A549 (cell line): ENCODE data around the gene LRRC72. TPM values are rescaled to one million over a fixed set of nuclear protein-coding genes. Genes with fewer than 3 reads are reported as not detected.

ENCODE experiments used
- ATAC-seq, 2 experiments: fragments of 200-7000 bp in 1 of 2; fragments of >200 bp in 1 of 2; cut with Nextera tagmentation in 1 of 2; cut with Tn5 transposase in 1 of 2; 3 replicates each; pipeline versions ENCODE4 v1.8.0 to v1.9.1; 2018 to 2020; ENCODE audit warnings: mild to moderate bottlenecking in 1 of 2, moderate library complexity in 1 of 2
- CTCF ChIA-PET: fragments of 300-600 bp; sonication (Branson Sonifier 250); formaldehyde crosslinking; extraction: SDS; loops from one replicate; lab custom pipeline; 2021; ENCODE audit warnings: antibody characterized with exemption, inconsistent platforms; lab: Yijun Ruan, JAX
- POLR2A ChIA-PET: fragments of 350-600 bp; formaldehyde crosslinking; extraction: SDS; loops from one replicate; lab custom pipeline; 2021; ENCODE audit warnings: antibody characterized with exemption, inconsistent platforms; lab: Yijun Ruan, JAX
- DNase-seq, 2 experiments: peaks; one replicate each; pipeline versions ENCODE4 v3.0.0 to v3.0.0-alpha.2; 2011 to 2016; ENCODE audit warnings: low read depth in 1 of 2, low spot score in 1 of 2
- FAIRE-seq: peaks from 2 replicates; lab custom pipeline; 2011; peaks lifted over from hg19 to GRCh38; lab: Jason Lieb, UNC
- H3K27ac ChIP-seq, 2 experiments: fragments of >200 bp; sonication (Bioruptor Twin); formaldehyde crosslinking; 3 replicates each; pipeline ENCODE4 v1.5.1; 2016 to 2017
- H3K4me1 ChIP-seq: fragments of >200 bp; sonication (Bioruptor Twin); formaldehyde crosslinking; 3 replicates; pipeline ENCODE4 v1.6.1; 2016
- H3K4me2 ChIP-seq: fragments of >200 bp; sonication (Bioruptor Twin); formaldehyde crosslinking; 3 replicates; pipeline ENCODE4 v1.6.1; 2016
- H3K4me3 ChIP-seq: fragments of >200 bp; sonication (Bioruptor Twin); formaldehyde crosslinking; 3 replicates; pipeline ENCODE4 v1.5.1; 2016
- H3K9me3 ChIP-seq: fragments of >200 bp; sonication (Bioruptor Twin); formaldehyde crosslinking; 3 replicates; pipeline ENCODE4 v1.6.1; 2016
- ATOH8 ChIP-seq: fragments of 250-450 bp; sonication (Bioruptor Pico); IDR thresholded peaks from 2 replicates; pipeline ENCODE4 v1.5.0; 2020; ENCODE audit warnings: low read depth, mild to moderate bottlenecking, moderate library complexity
- BHLHE40 ChIP-seq: IDR thresholded peaks from 2 replicates; pipeline ENCODE4 v1.6.1; 2012; ENCODE audit warnings: low read depth, low read length, inconsistent platforms
- CHD4 ChIP-seq: fragments of 200-600 bp; sonication (generic); IDR thresholded peaks from 2 replicates; pipeline ENCODE4 v1.6.1; 2016; ENCODE audit warnings: antibody characterized with exemption, mild to moderate bottlenecking, borderline replicate concordance
- CTCF ChIP-seq: fragments of >200 bp; sonication (Bioruptor Twin); formaldehyde crosslinking; IDR thresholded peaks from 3 replicates; pipeline ENCODE4 v1.5.1; 2016
- E2F6 ChIP-seq: IDR thresholded peaks from 2 replicates; pipeline ENCODE4 v1.6.1; 2012; ENCODE audit warnings: low read depth, borderline replicate concordance
- EHF ChIP-seq: fragments of 250-450 bp; sonication (Bioruptor Pico); IDR thresholded peaks from 2 replicates; pipeline ENCODE4 v1.5.0; 2020; ENCODE audit warnings: mild to moderate bottlenecking
- EP300 ChIP-seq, 2 experiments: fragments of >200 bp; sonication (Bioruptor Twin); formaldehyde crosslinking; IDR thresholded peaks; 2 replicates in 1 of 2; 3 replicates in 1 of 2; pipeline ENCODE4 v1.6.1; 2016 to 2017
- ESRRA ChIP-seq: fragments of 150-350 bp; IDR thresholded peaks from 2 replicates; pipeline ENCODE4 v1.6.1; 2014; ENCODE audit warnings: mild to moderate bottlenecking, low read length, borderline replicate concordance
- FOSB ChIP-seq: fragments of 250-450 bp; sonication (Bioruptor Pico); IDR thresholded peaks from 2 replicates; pipeline ENCODE4 v1.5.0; 2020; ENCODE audit warnings: mild to moderate bottlenecking, moderate library complexity
- FOSL2 ChIP-seq, 2 experiments: fragments of 450-650 bp in 1 of 2; fragments of >200 bp in 1 of 2; sonication (Bioruptor Twin) in 1 of 2; formaldehyde crosslinking; IDR thresholded peaks; 2 replicates each; pipeline versions ENCODE4 v1.5.0 to v1.6.1; 2016 to 2020; ENCODE audit warnings: mild to moderate bottlenecking in 1 of 2, moderate library complexity in 1 of 2
- GATA3 ChIP-seq: IDR thresholded peaks from 2 replicates; pipeline ENCODE4 v1.6.1; 2012; ENCODE audit warnings: borderline replicate concordance
- HDAC2 ChIP-seq: fragments of 200-600 bp; sonication (generic); IDR thresholded peaks from 2 replicates; pipeline ENCODE4 v1.6.1; 2016
- HES2 ChIP-seq: fragments of >200 bp; sonication (Bioruptor Twin); formaldehyde crosslinking; IDR thresholded peaks from 2 replicates; pipeline ENCODE4 v1.6.1; 2016
- HOXB5 ChIP-seq: fragments of 250-450 bp; sonication (Bioruptor Pico); IDR thresholded peaks from 2 replicates; pipeline ENCODE4 v1.5.0; 2020; ENCODE audit warnings: mild to moderate bottlenecking, moderate library complexity
- JUN ChIP-seq, 2 experiments: fragments of >200 bp; sonication (Bioruptor Twin); formaldehyde crosslinking; IDR thresholded peaks; 2 replicates in 1 of 2; 3 replicates in 1 of 2; pipeline ENCODE4 v1.6.1; 2016 to 2017
- KDM1A ChIP-seq: fragments of 200-600 bp; sonication (generic); IDR thresholded peaks from 2 replicates; pipeline ENCODE4 v1.6.1; 2016; ENCODE audit warnings: low read depth, mild to moderate bottlenecking
- KDM5A ChIP-seq: fragments of 200-600 bp; sonication (generic); IDR thresholded peaks from 2 replicates; pipeline ENCODE4 v1.6.1; 2016; ENCODE audit warnings: antibody characterized with exemption, mild to moderate bottlenecking
- MAFK ChIP-seq: fragments of 450-650 bp; IDR thresholded peaks from 2 replicates; pipeline ENCODE4 v1.6.1; 2014; ENCODE audit not compliant: partially characterized antibody
- MAZ ChIP-seq: fragments of 150-350 bp; IDR thresholded peaks from 2 replicates; pipeline ENCODE4 v1.6.1; 2014; ENCODE audit warnings: antibody characterized with exemption, low read depth, low read length, borderline replicate concordance
- PHF8 ChIP-seq: fragments of 200-600 bp; sonication (generic); IDR thresholded peaks from 2 replicates; pipeline ENCODE4 v1.6.1; 2016; ENCODE audit warnings: low read depth, mild to moderate bottlenecking, antibody characterized with exemption, moderate library complexity, borderline replicate concordance
- POLR2A ChIP-seq: IDR thresholded peaks from 2 replicates; pipeline ENCODE4 v1.6.1; 2012; ENCODE audit warnings: mild to moderate bottlenecking, low read length
- RAD21 ChIP-seq, 2 experiments: fragments of >200 bp in 1 of 2; sonication (Bioruptor Twin) in 1 of 2; formaldehyde crosslinking in 1 of 2; IDR thresholded peaks in 1 of 2; conservative IDR thresholded peaks in 1 of 2; 2 replicates in 1 of 2; 3 replicates in 1 of 2; pipeline ENCODE4 v1.6.1; 2012 to 2018; ENCODE audit warnings: inconsistent platforms in 1 of 2
- RARB ChIP-seq: fragments of 250-450 bp; sonication (Bioruptor Pico); IDR thresholded peaks from 2 replicates; pipeline ENCODE4 v1.8.0; 2021; ENCODE audit warnings: mild to moderate bottlenecking, moderate library complexity
- RCOR1 ChIP-seq: fragments of 150-350 bp; IDR thresholded peaks from 2 replicates; pipeline ENCODE4 v1.6.1; 2014; ENCODE audit warnings: antibody characterized with exemption, low read length, low read depth
- SMC3 ChIP-seq: fragments of >200 bp; sonication (Bioruptor Twin); formaldehyde crosslinking; IDR thresholded peaks from 3 replicates; pipeline ENCODE4 v1.6.1; 2018; ENCODE audit warnings: inconsistent platforms
- SREBF2 ChIP-seq: fragments of 450-650 bp; IDR thresholded peaks from 2 replicates; pipeline ENCODE4 v1.6.1; 2014; ENCODE audit warnings: mild to moderate bottlenecking, moderate library complexity
- TP53 ChIP-seq: fragments of 250-450 bp; sonication (Bioruptor Pico); IDR thresholded peaks from 2 replicates; pipeline ENCODE4 v1.5.0; 2021; ENCODE audit warnings: mild to moderate bottlenecking, moderate library complexity
- ZNF302 ChIP-seq: fragments of 250-450 bp; sonication (Bioruptor Pico); IDR thresholded peaks from 2 replicates; pipeline ENCODE4 v1.9.0; 2021; ENCODE audit warnings: inconsistent platforms, mild to moderate bottlenecking, moderate library complexity
- WGBS: methylation state at CpG from one replicate; pipeline ENCODE4 v1.1.6; 2017; ENCODE audit errors: missing lambda C conversion rate; 5-methylcytosine and 5-hydroxymethylcytosine counted together
- polyA plus RNA-seq, 4 experiments: library from polyadenylated mRNA; depleted of rRNA in 3 of 4; stranded (reverse); fragments of >200 nt; fragmentation: RNase III in 1 of 4; extraction: RNeasy Plus Mini Kit Qiagen cat#74134 plus additional on column Dnase treatment in 1 of 4; gene quantifications; 2 replicates in 3 of 4; 3 replicates in 1 of 4; pipeline ENCODE4 v1.2.3, GENCODE V29; 2011 to 2017

Gene LRRC72
- polyA plus RNA-seq, 2 of the 4 experiments (the other 2 are of a cell fraction), result not detected

- DNase-seq, result no peak
- H3K4me1 ChIP-seq, result no peaks in the 10 kb centered on the region
- H3K4me3 ChIP-seq, result no peak overlapping the region
- POLR2A ChIA-PET, result no interaction called here
- FAIRE-seq, result peak; percentile 7
- no peak overlapping the region for H3K27ac ChIP-seq
- no peaks in the 10 kb centered on the region for H3K9me3 ChIP-seq
- TF ChIP-seq GATA3 (no peak), CHD4 (no peak), JUN (IDR thresholded peaks at IDR 0.05) (no peak), KDM5A (no peak), RCOR1 (no peak), HES2 (no peak), FOSB (no peak), BHLHE40 (no peak), POLR2A (no peak), E2F6 (no peak), SREBF2 (no peak), TP53 (CRISPR knock-in tag) (no peak), PHF8 (no peak), ATOH8 (CRISPR knock-in tag) (no peak), ZNF302 (no peak)
- ATAC-seq, result no peak
- no peak overlapping the region for H3K4me2 ChIP-seq
- CTCF ChIA-PET, result interaction anchor here (0.6 to 7.7 kb wide), 3 partner anchors 12 to 485 kb away, joined by 3 to 145 read pairs (median 3); no protein-coding TSS in a partner anchor
- 68% methylated on average over 5 of the region's 5 CpGs for WGBS
These were observed 36.8 kb downstream of the LRRC72 start for GRCh38 chr7:16563281-16564022.

- CTCF ChIA-PET, result interaction anchor here (0.8 to 7.7 kb wide), 21 partner anchors 9 to 489 kb away, joined by 3 to 145 read pairs (median 6); partner anchors contain the start of gene CRPPA
- Histone ChIP-seq H3K27ac (no peak overlapping the region), H3K4me1 (no peaks in the 10 kb centered on the region), H3K9me3 (no peaks in the 10 kb centered on the region), H3K4me3 (no peak overlapping the region), H3K4me2 (no peak overlapping the region)
- no peak for TF ChIP-seq HDAC2
- no peak for TF ChIP-seq TP53 (CRISPR knock-in tag)
- no peak for TF ChIP-seq JUN (IDR thresholded peaks at IDR 0.05)
- no peak for FAIRE-seq
- POLR2A ChIA-PET, result interaction anchor here (1.2 kb wide), 1 partner anchor 130 kb away, joined by 3 read pairs; no protein-coding TSS in a partner anchor
- WGBS, result 64% methylated on average over 4 of the region's 4 CpGs
- no peak for ATAC-seq
- DNase-seq, result no peak
These were observed 37.4 kb downstream of the LRRC72 start for GRCh38 chr7:16564023-16564380.

GRCh38 chr7:16564909-16565426 lies 38.3 kb downstream of the LRRC72 start:
- DNase-seq, result peak; percentile 58 to 59
- ChIA-PET POLR2A (interaction anchor here (1.0 to 1.2 kb wide), 2 partner anchors 131 to 144 kb away, joined by 3 to 9 read pairs; partner anchors contain the start of gene CRPPA), CTCF (interaction anchor here (0.7 to 7.7 kb wide), 42 partner anchors 10 to 1358 kb away, joined by 3 to 145 read pairs (median 4); partner anchors contain the start of gene CRPPA)
- Histone ChIP-seq H3K4me1 (no peaks in the 10 kb centered on the region), H3K27ac (no peak overlapping the region), H3K4me2 (peak overlapping the region; percentile 39; the same call in 2 of the 3 replicates), H3K4me3 (no peak overlapping the region), H3K9me3 (no peaks in the 10 kb centered on the region)
- TF ChIP-seq HOXB5 (CRISPR knock-in tag), result no peak
- no peak for TF ChIP-seq TP53 (CRISPR knock-in tag)
- TF ChIP-seq FOSL2 (IDR thresholded peaks at IDR 0.05), result no peak
- no peak for TF ChIP-seq FOSL2 (CRISPR knock-in tag; IDR thresholded peaks at IDR 0.05)
- TF ChIP-seq ESRRA, result no peak
- TF ChIP-seq MAFK, result no peak
- TF ChIP-seq RAD21 (conservative IDR thresholded peaks at IDR 0.05 in 1 of 2, IDR thresholded peaks at IDR 0.05 in 1 of 2), result peak; percentile 91 to 93
- TF ChIP-seq SREBF2, result no peak
- no peak for TF ChIP-seq KDM1A
- TF ChIP-seq CTCF, result peak; percentile 88
- no peak for TF ChIP-seq MAZ
- TF ChIP-seq EP300 (IDR thresholded peaks at IDR 0.05), result no peak
- TF ChIP-seq EHF (CRISPR knock-in tag), result no peak
- TF ChIP-seq SMC3, result peak; percentile 88
- TF ChIP-seq RARB (CRISPR knock-in tag), result no peak
- peak; percentile 49 for FAIRE-seq
- WGBS, result 11% methylated on average over 13 of the region's 13 CpGs
- ATAC-seq, result peak; percentile 84 to 89; a peak in 5 of 6 replicates
